Esophagus squamous epithelium (tissue), 5 donors: ENCODE measurements around the gene CWC22. TPM values are rescaled to one million over a fixed set of nuclear protein-coding genes. Genes with fewer than 3 reads are reported as not detected.

Experiments
- DNase-seq: peaks from one replicate; lab custom pipeline; 2025; lab: John Stamatoyannopoulos, UW
- H3K27ac ChIP-seq, 4 donors: fragments of 200-600 bp; sonication (generic); one replicate each; pipeline ENCODE4 v1.5.1; 2016 to 2019; ENCODE audit warnings: mild to moderate bottlenecking in 1 of 4
- H3K27me3 ChIP-seq, 4 donors: fragments of 200-600 bp; sonication (generic); 1 replicate in 3 of 4; 2 replicates in 1 of 4; pipeline versions ENCODE4 v1.5.1 to v1.6.0; 2017 to 2021; ENCODE audit warnings: antibody characterized with exemption in 1 of 4
- H3K36me3 ChIP-seq, 3 donors: fragments of 200-600 bp; sonication (generic); one replicate each; pipeline ENCODE4 v1.5.1; 2016 to 2019
- H3K4me1 ChIP-seq, 3 donors: fragments of 200-600 bp; sonication (generic); one replicate each; pipeline ENCODE4 v1.5.1; 2017 to 2019
- H3K4me3 ChIP-seq, 4 donors: fragments of 200-600 bp; sonication (generic); 1 replicate in 3 of 4; 2 replicates in 1 of 4; pipeline ENCODE4 v1.5.1; 2016 to 2019; ENCODE audit warnings: mild to moderate bottlenecking in 2 of 4, moderate library complexity in 1 of 4
- H3K9me3 ChIP-seq, 3 donors: fragments of 200-600 bp; sonication (generic); one replicate each; pipeline ENCODE4 v1.5.1; 2016 to 2019
- POLR2A ChIP-seq, 4 donors: fragments of 450-650 bp; IDR thresholded peaks; one replicate each; pipeline ENCODE4 v1.6.1; 2017; ENCODE audit warnings: antibody characterized with exemption in 4 of 4, mild to moderate bottlenecking in 4 of 4, moderate library complexity in 3 of 4
- WGBS, 2 donors: methylation state at CpG; one replicate each; pipeline ENCODE4 v1.1.5; 2018; 5-methylcytosine and 5-hydroxymethylcytosine counted together
- intact Hi-C: fragments of 100-400 bp; cut with DNase I; formaldehyde crosslinking; loops from one replicate; pipeline ENCODE4 v1.15.0; 2022
- total RNA-seq, 4 donors: library from RNA; depleted of rRNA; stranded (reverse); fragments of >200 nt; gene quantifications; one replicate each; pipeline ENCODE4 v1.1.0, GENCODE V29; 2016
- TF ChIP-seq, protein P1 (sequence below), 6 experiments: fragments of 450-650 bp in 4 of 6; fragments of 200-600 bp in 2 of 6; sonication (generic) in 2 of 6; IDR thresholded peaks; one replicate each; pipeline ENCODE4 v1.5.1; 2016 to 2019; ENCODE audit warnings: antibody characterized with exemption in 6 of 6, mild to moderate bottlenecking in 4 of 6, moderate library complexity in 4 of 6
- donor health status: DM: yes; HTN: yes; CAD: no.

The CWC22 gene
- total RNA-seq, 4 donors from 2014 or later = 11.2 to 24.4 (median 17.7) TPM

DNA sequence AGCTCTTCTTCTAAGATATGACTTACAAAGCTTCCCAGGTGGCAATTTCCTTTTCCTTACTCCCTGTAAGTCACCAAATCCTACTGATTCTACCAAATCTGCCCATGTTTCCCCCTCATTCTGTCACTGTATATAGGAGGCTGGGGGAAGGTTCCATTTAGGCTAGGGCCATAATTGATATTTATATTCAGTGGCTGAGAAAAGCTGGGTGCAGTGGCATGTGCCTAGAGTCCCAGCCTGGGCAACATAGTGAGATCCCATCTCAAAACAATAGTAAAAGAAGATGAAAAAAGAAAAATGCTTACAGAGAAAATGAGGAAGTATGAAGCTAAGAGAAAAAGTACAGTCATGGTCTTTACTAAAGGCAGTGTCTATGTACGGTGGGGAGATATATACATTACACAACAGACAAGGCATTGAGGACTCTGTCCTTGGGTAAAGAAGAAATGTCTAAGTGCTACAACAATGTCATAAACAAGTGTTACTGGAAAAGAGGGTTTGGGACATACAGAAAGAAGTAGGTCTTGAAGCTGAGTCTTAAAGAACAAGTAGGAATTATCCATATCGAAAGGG lies 4.8 kb downstream of the CWC22 start:
- intact Hi-C loops = no loop called here
- WGBS, 2 donors = 85 to 94% methylated on average over 2 of the region's 2 CpGs
- Histone ChIP-seq H3K27ac (peak overlapping the region in 1 of 4 donors; percentile 51), H3K36me3 (peaks cover 0 to 4% (median 0%) of the 10 kb centered on the region in 3 donors), H3K9me3 (no peaks in the 10 kb centered on the region), H3K4me1 (peaks cover 11 to 46% (median 13%) of the 10 kb centered on the region in 3 donors), H3K4me3 (no peak overlapping the region), H3K27me3 (no peaks in the 10 kb centered on the region)
- no peak for DNase-seq
- no peak for TF ChIP-seq POLR2A (IDR thresholded peaks at IDR 0.05)
- TF ChIP-seq, protein P1, sequence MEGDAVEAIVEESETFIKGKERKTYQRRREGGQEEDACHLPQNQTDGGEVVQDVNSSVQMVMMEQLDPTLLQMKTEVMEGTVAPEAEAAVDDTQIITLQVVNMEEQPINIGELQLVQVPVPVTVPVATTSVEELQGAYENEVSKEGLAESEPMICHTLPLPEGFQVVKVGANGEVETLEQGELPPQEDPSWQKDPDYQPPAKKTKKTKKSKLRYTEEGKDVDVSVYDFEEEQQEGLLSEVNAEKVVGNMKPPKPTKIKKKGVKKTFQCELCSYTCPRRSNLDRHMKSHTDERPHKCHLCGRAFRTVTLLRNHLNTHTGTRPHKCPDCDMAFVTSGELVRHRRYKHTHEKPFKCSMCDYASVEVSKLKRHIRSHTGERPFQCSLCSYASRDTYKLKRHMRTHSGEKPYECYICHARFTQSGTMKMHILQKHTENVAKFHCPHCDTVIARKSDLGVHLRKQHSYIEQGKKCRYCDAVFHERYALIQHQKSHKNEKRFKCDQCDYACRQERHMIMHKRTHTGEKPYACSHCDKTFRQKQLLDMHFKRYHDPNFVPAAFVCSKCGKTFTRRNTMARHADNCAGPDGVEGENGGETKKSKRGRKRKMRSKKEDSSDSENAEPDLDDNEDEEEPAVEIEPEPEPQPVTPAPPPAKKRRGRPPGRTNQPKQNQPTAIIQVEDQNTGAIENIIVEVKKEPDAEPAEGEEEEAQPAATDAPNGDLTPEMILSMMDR (IDR thresholded peaks at IDR 0.05) = no peak

- no peak for DNase-seq
- TF ChIP-seq, protein P1 (IDR thresholded peaks at IDR 0.05) = no peak
- no peak for TF ChIP-seq POLR2A (IDR thresholded peaks at IDR 0.05)
- Histone ChIP-seq H3K4me1 (peaks cover 11 to 46% (median 13%) of the 10 kb centered on the region in 3 donors), H3K9me3 (no peaks in the 10 kb centered on the region), H3K27ac (no peak overlapping the region), H3K4me3 (no peak overlapping the region), H3K27me3 (no peaks in the 10 kb centered on the region), H3K36me3 (peaks cover 0 to 4% (median 0%) of the 10 kb centered on the region in 3 donors)
- intact Hi-C loops = no loop called here
- WGBS, 2 donors = 100% methylated on average over 1 of the region's 1 CpG
Measured at GRCh38 chr2:180001726-180002125, 5.4 kb downstream of the CWC22 start.

- no peak for DNase-seq
- Histone ChIP-seq H3K27ac (no peak overlapping the region), H3K9me3 (no peaks in the 10 kb centered on the region), H3K27me3 (no peaks in the 10 kb centered on the region), H3K36me3 (peaks cover 0 to 4% (median 0%) of the 10 kb centered on the region in 3 donors), H3K4me3 (no peak overlapping the region), H3K4me1 (peaks cover 2 to 36% (median 5%) of the 10 kb centered on the region in 3 donors)
- TF ChIP-seq, protein P1 (IDR thresholded peaks at IDR 0.05) = no peak
- no peak for TF ChIP-seq POLR2A (IDR thresholded peaks at IDR 0.05)
- intact Hi-C loops = no loop called here
Measured at GRCh38 chr2:180000434-180000833, 6.7 kb downstream of the CWC22 start.

GRCh38 chr2:179999000-179999399 lies 8.1 kb downstream of the CWC22 start:
- Histone ChIP-seq H3K9me3 (no peaks in the 10 kb centered on the region), H3K4me3 (no peak overlapping the region), H3K27me3 (no peaks in the 10 kb centered on the region), H3K4me1 (peaks cover 0 to 21% (median 0%) of the 10 kb centered on the region in 3 donors), H3K36me3 (peaks cover 0 to 8% (median 0%) of the 10 kb centered on the region in 3 donors), H3K27ac (no peak overlapping the region)
- WGBS, 2 donors = 90 to 96% methylated on average over 4 of the region's 4 CpGs
- TF ChIP-seq, protein P1 (IDR thresholded peaks at IDR 0.05) = no peak
- TF ChIP-seq POLR2A (IDR thresholded peaks at IDR 0.05) = no peak
- no peak for DNase-seq
- intact Hi-C loops = no loop called here

GRCh38 chr2:179995741-179996515 lies 11.2 kb downstream of the CWC22 start:
- Histone ChIP-seq H3K36me3 (peaks cover 0 to 31% (median 0%) of the 10 kb centered on the region in 3 donors), H3K4me1 (no peaks in the 10 kb centered on the region), H3K27me3 (no peaks in the 10 kb centered on the region), H3K27ac (no peak overlapping the region), H3K9me3 (no peaks in the 10 kb centered on the region), H3K4me3 (no peak overlapping the region)
- 89 to 90% methylated on average over 4 of the region's 4 CpGs for WGBS, 2 donors
- DNase-seq = no peak
- TF ChIP-seq, protein P1 (IDR thresholded peaks at IDR 0.05) = no peak
- no peak for TF ChIP-seq POLR2A (IDR thresholded peaks at IDR 0.05)
- intact Hi-C loops = no loop called here
